Measurements from ENCODE around the gene VWA7.
"Not testable (repeated sequence)": the region's sequence is repeated elsewhere in the genome, so short reads cannot be mapped to it uniquely, and the experiment has no call there.

The VWA7 gene

DNA sequence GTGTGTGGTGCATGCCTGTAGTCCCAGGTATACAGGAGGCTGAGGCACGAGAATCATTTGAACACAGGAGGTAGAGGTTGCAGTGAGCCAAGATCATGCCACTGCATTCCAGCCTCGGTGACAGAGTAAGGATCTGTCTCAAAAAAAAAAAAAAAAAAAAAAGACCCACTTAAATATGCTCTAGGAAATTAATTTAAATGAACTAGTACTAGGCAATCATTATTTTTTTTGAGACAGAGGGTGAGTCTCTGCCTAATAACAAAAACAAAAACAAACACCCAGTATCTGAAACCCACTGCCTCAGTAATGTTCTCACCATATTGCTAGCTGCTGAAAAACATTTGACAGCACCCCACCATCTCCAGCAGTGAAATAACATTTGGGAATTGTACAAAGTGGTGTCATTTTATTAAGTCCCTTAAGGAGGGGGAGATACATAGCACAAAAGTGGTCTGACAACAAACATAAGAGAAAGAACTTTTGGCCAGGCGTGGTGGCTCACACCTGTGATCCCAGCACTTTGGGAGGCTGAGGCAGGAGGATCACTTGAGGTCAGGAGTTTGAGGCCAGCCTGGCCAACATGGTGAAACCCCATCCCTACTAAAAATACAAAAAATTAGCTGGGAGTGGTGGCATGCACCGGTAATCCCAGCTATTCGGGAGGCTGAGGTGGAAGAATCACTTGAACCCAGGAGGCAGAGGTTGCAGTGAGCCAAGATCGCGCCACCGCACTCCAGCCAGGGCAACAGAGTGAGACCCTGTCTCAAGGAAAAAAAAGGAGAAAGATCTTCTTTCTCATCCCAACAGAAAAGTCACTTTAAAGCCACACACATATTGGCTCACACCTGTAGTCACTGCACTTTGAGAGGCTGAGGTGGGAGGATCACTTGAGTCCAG, 24.2 kb upstream of the VWA7 start:
- not testable (repeated sequence) for DNase-seq

DNA sequence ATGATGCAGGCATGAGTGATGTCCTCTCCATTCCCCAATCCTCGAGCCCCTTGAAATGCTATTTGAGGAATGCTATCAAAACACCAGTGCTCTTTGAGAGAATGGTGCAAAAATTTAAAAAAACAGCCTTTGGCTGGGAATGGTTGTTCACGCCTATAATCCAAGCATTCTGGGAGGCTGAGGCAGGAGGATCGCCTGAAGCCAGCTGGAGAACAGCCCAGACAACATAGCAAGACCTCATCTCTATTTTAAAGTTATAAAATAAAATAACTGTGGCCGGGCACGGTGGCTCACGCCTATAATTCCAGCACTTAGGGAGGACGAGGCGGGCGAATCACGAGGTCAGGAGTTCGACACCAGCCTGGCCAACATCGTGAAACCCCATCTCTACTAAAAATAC, 22.7 kb upstream of the VWA7 start:
- no peak for DNase-seq

- no peak for DNase-seq
Measured at GRCh38 chr6:31797588-31797987, 20.5 kb upstream of the VWA7 start.

GRCh38 chr6:31796993-31797385, 19.9 kb upstream of the VWA7 start:
- no peak for DNase-seq

GRCh38 chr6:31795616-31796298, 18.6 kb upstream of the VWA7 start, which contains the start of gene VARS1:
TSS of gene VARS1 (minus strand) at chr6:31795752. CDS start at chr6:31795217, 535 bp downstream.
- peak; percentile 69 to 87 for DNase-seq

GRCh38 chr6:31794866-31795615, 17.9 kb upstream of the VWA7 start:
- DNase-seq: no peak

DNA sequence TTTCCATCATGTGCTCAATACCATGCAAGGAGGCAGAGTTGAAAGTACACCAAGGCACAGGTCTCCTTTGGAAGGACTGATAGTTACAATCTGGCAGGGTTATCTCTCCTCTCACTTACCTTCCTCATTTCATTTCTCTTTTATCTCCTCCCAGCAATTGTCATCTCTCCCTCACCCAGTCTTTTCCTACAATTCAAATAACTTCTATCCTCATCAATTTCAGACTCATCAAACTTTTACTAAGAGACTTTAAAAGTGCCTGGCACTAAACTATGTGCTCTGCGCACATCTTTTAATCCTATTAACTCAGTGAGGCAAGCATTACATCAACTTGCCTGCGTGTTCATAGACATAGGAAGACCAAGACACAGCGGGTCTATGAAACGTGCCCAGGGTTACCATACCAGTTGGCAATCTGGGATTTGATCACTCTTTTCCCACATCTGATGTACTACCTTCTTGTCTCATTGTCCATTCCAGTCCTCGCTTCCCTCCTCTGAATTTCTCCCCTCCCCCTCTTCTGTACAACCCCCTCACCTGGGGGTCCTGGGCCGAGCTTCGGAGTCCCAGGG, 17.3 kb upstream of the VWA7 start:
- peak in 1 of 2 experiments; percentile 36 for DNase-seq

DNA sequence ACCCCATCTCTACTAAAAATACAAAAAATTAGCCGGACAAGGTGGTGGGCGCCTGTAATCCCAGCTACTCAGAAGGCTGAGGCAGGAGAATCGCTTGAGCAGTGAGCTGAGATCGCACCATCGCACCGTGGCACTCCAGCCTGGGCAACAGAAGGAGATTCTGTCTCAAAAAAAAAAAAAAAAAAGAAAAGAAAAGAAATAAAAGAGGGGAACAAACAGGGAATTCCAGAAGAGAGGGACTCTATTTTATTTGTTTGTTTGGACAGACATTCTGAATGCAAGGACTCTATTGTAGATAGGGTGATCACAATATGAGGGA, 16.8 kb upstream of the VWA7 start:
- not testable (repeated sequence) for DNase-seq

DNA sequence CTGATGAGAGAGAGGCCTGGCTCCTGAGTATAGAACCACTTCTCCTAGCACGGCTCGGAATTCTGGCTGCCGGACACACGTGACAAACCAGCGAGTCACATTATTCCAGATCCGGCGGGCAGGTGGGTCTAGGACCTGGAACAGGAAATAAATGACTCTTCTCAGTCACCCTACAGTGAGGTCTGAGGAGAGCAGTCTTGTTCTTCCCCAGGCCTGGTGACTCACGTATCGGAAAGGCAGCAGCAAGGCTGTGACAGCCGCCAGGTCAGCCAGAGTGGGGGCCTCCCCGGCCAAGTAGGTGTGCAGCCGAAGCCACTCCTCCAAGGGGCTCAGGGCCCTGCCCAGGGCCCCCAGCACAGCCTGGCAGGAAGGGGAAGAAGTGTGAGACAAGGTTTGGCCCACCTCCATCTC, 15.6 kb upstream of the VWA7 start:
- no peak for DNase-seq

DNA sequence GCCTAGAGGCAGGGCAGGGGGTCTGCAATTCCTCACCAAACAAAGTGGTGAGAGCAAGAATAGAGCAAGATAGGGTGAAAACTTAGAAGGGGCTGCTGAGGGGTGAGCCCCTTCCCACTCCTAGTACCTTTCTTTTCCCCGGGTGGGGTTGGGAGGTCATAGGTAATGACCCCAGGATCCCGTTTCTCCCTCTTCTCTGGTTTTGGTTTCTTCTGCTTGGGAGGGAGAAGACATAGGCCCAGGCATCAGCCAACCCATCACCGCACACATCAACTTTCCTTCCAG, 14.9 kb upstream of the VWA7 start:
- no peak for DNase-seq

GRCh38 chr6:31791324-31792089, 14.4 kb upstream of the VWA7 start:
- peak in 1 of 2 experiments; percentile 71 for DNase-seq

GRCh38 chr6:31785475-31785874, 8.3 kb upstream of the VWA7 start:
- no peak for DNase-seq

DNA sequence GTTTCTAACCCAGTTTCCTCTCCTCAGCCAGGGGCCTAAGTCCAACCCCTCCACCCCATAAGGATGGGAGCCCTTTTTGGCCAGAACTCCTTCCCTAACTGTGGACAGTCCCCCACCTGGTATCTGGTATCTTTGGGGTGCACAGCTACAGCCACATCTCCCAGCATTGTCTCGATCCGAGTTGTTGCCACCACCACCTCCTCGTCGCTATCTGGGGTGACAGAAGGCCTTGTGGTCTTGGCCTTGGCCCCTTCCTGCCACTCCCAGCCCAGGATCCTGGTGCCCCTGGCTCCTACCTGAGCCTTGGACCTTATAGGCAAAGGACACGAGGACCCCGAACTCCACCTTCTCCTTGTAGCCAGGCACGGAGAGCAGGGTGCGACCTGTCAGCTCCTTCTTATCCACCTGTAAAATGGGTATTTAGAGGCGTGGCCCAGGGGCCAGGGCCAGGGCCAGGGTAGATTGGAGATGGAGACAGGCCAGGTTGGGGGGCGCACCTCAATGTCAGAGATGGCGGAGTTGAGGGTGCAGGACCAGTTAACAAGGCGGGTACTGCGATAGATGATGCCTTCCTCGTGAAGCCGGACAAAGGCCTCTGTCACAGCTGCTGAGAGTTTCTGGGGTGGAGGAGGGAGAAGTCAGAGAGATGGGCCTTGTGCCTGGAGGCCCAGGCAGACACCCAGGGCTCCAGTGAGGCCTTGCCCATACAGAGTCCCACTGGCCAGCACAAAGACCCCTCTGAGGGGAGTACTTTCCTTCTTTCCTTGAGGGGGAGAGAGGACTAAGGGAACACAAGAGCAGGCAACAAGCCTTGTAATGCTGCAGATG, 7.2 kb upstream of the VWA7 start:
- DNase-seq: no peak

DNA sequence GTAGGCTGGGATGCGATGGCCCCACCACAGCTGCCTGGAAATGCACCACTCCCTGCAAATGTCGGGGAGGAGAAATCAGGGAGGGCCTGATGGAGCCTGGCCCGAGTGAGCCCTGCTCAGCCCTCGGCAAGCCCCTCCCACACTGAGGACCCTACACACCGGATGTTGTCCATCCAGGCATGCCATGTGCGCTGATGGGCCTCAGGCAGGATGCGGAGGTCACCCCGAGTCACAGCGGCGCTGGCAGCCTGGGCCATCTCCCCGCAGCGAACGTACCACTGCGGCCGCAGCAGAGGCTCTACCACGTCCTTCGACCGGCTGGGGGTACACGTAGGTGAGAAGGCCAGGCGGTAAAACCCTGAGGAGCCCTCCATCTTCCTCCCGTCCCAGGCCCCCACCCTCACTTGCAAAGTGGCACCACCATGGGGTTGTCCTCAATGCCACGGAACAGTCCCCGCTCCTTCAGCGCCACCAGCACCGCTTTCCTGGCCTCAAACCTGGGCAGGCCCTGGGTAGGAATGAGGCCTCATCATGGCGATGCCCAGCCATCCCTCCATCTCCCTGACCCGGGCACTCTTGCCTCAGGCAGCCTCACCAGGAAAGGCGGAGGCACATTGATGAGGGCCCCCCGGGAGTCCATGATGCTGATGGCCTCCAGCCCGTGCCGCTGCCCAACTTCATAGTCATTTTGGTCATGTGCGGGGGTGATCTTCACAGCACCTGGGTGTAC, 5.2 kb upstream of the VWA7 start:
- no peak for DNase-seq

DNA sequence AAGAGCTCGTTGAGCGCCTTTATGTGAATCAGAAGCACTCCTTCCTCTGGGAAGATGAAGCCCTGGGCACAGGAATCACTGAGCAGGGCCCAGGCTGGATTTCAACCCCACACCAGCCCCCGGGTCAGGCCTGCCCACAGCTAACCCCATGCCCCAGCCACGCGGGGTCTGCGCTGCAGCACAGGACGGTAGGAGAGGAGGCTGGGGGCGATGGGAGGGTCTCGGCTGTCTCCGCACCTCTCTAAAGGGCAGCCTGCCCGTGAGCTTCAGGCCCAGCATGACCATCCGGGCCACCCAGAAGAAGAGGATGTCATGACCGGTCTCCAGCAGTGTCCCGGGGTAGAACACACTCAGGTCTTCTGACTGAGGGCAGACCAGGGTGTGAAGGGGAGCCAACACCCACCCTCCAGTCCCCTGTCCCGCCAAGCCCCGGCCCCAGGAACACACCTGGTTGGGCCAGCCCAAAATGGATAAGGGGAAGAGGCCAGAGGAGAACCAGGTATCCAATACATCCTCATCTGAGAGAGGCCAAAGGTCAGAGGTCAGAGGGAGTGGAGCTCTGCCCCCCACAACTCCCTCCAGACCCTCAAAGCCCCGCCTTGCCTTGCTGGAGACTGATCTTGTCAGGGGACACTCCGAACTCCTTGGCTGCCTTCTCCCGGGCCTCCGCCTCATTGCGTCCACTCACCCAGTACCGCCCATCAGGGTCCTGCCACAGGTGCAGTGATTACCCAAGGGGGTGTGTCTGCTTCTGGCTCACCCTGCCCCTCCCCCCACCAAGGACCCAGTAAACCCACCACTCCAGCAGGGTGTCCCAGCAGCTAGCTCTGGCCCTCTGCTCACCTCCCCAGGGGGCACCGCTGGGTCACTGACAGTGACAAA, 4.4 kb upstream of the VWA7 start:
- no peak for DNase-seq

DNA sequence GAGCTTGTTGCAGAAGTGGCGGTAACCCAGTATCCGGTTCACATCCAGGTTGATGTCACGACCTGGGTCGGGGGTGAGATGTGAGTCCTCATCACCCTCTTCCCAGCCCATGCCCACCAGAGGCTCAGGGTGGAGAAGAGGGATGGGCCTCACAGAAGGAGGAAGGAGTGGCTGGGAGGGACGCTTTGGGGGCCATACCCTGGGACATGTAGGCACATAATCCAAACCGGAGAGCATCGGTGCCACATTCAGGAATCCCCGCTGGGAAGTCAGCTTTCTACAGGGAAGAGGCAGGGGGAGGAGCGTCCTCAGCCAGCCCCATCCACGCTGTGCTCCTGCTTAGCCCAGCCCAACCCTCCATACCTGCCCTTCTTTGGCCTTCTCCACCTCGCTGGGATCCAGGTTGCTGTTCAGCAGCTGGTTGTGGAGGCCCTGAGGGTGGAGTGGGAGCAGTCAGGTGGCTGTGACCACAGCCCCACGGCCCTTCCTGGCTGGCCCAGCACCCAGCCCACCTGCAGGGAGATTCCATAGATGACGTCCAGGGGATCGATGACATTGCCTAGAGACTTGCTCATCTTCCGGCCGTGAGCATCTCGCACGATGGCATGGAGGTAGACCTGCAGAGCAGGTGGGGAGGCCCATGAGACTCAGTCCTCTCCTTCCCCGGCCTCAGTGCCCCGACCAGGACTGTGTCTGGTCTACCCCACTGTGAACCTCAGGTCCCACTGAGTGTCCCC, 3.5 kb upstream of the VWA7 start:
- DNase-seq: no peak

DNA sequence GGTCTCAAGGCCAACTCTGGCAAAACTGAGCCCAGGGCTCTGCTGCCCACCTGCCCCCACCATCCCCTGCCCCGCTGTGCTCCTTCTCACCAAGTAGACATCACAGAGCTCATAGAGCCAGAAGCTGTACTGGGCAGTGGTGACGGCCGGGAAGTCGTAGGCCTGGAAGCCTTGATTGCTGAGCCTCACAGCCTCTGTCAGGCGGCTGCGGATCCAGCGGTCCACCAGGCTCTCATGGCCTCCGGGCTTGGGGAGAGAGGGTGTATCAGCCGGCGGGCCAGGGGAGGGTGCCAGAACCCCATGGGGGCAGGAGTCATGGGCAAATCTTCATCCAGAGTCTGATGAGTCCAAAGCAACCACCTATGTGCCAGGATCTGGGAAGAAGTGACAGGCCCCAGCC, 2.8 kb upstream of the VWA7 start:
- no peak for DNase-seq

DNA sequence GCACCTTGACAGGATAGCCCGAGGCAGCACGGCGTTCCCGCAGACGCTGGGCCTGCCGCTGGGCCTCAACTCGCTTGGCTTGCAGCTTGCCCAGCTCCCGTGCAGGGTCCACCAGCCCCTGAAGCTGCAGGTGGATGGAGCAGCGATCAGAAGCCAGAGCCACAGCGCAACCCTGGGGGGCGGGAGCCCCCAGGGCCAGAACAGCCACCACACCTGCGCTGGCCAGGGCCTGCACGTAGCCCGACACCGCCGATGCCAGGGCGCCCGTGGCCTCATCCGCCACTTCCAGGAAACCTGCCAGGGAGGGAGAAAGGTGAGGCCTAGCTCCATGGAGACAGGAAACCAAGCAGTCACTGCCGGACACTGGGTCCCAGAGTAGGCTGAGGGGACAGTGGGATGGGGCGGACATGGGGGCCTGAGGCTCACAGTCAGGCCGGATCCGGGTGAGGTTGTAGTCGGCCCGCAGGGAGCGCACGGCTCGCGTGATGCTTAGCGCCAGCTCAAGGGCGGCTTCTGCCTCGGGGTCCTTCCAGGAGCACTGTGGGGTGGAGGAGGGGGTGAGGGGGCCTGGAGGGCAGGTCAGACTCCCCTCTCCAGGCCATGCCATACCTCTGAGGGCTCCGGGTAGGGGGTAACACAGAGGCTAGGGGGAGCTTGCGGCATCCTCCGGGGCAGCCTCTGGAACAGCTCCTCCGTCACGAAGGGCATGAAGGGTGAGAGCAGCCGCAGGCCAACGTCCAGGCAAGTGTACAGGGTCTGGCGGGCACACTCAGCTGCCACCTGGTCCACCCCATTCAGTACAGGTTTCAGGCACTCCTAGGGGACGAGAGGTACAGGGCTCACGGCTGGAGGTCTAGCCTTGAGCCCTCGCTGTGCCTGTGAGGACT, 2.1 kb upstream of the VWA7 start:
- DNase-seq: no peak
